WTC11 (cell line): ENCODE results near the gene GH1. TPM values are rescaled to one million over a fixed set of nuclear protein-coding genes. Genes with fewer than 3 reads are reported as not detected.
"Not testable (repeated sequence)": the region's sequence is repeated elsewhere in the genome, so short reads cannot be mapped to it uniquely, and the experiment has no call there.

Experiments used
- ATAC-seq: fragments of 200-7000 bp; cut with Tn5 transposase; 2 replicates; pipeline ENCODE4 v1.10.0; 2021; ENCODE audit warnings: mild to moderate bottlenecking, moderate library complexity
- CTCF ChIA-PET: fragments of 300-600 bp; sonication (Branson Sonifier 250); formaldehyde crosslinking; loops from one replicate; lab custom pipeline; 2021; ENCODE audit warnings: antibody characterized with exemption; lab: Charles Lee
- POLR2A ChIA-PET: fragments of 350-600 bp; sonication (Branson Sonifier 250); formaldehyde crosslinking; loops from one replicate; lab custom pipeline; 2021; ENCODE audit warnings: antibody characterized with exemption; lab: Charles Lee
- DNase-seq: peaks from one replicate; pipeline ENCODE4 v3.0.0; 2021; ENCODE audit warnings: low spot score
- H3K27ac Mint-ChIP-seq: 2 replicates; pipeline ENCODE4 v1.8.0; 2021; ENCODE audit warnings: mixed read lengths
- H3K27me3 Mint-ChIP-seq: 2 replicates; pipeline ENCODE4 v1.8.0; 2021; ENCODE audit warnings: low read depth, mild to moderate bottlenecking, moderate library complexity, mixed read lengths
- H3K36me3 Mint-ChIP-seq: 2 replicates; pipeline ENCODE4 v1.8.0; 2021; ENCODE audit warnings: mixed read lengths
- H3K4me1 Mint-ChIP-seq: 2 replicates; pipeline ENCODE4 v1.8.0; 2022; ENCODE audit warnings: mixed read lengths
- H3K4me3 Mint-ChIP-seq: 2 replicates; pipeline ENCODE4 v1.8.0; 2021; ENCODE audit warnings: mild to moderate bottlenecking, moderate library complexity, mixed read lengths
- H3K9me3 Mint-ChIP-seq: 2 replicates; pipeline ENCODE4 v1.8.0; 2021; ENCODE audit warnings: mixed read lengths
- ATF2 ChIP-seq: sonication (generic); formaldehyde crosslinking; IDR thresholded peaks from 2 replicates; pipeline ENCODE4 v1.8.1; 2022; ENCODE audit warnings: low read depth, missing genetic modification reagents, borderline replicate concordance
- E2F1 ChIP-seq: sonication (generic); formaldehyde crosslinking; IDR thresholded peaks from 2 replicates; pipeline ENCODE4 v1.8.0; 2022; ENCODE audit warnings: mild to moderate bottlenecking, missing genetic modification reagents
- ERG ChIP-seq: fragments of 250-450 bp; sonication (Bioruptor Pico); IDR thresholded peaks from 2 replicates; pipeline ENCODE4 v1.8.0; 2021; ENCODE audit warnings: mild to moderate bottlenecking
- IRF1 ChIP-seq: sonication (generic); formaldehyde crosslinking; IDR thresholded peaks from 2 replicates; pipeline ENCODE4 v1.8.0; 2023; ENCODE audit warnings: missing genetic modification reagents
- NFE2L1 ChIP-seq: sonication (generic); formaldehyde crosslinking; IDR thresholded peaks from 2 replicates; pipeline ENCODE4 v1.8.1; 2023; ENCODE audit warnings: missing genetic modification reagents
- NFYB ChIP-seq: sonication (generic); formaldehyde crosslinking; conservative IDR thresholded peaks from 2 replicates; pipeline ENCODE4 v1.8.0; 2022; ENCODE audit warnings: low read depth, missing genetic modification reagents
- NR3C1 ChIP-seq: sonication (generic); formaldehyde crosslinking; conservative IDR thresholded peaks from 2 replicates; pipeline ENCODE4 v1.8.1; 2023; ENCODE audit warnings: low read depth, mild to moderate bottlenecking, missing genetic modification reagents
- PRRX2 ChIP-seq: fragments of 250-450 bp; sonication (Bioruptor Pico); IDR thresholded peaks from 2 replicates; pipeline ENCODE4 v1.8.0; 2021; ENCODE audit warnings: mild to moderate bottlenecking
- RELA ChIP-seq: sonication (generic); formaldehyde crosslinking; IDR thresholded peaks from 2 replicates; pipeline ENCODE4 v1.8.1; 2022; ENCODE audit warnings: missing genetic modification reagents, mild to moderate bottlenecking, borderline replicate concordance
- SP1 ChIP-seq: sonication (generic); formaldehyde crosslinking; conservative IDR thresholded peaks from 2 replicates; pipeline ENCODE4 v1.8.1; 2022; ENCODE audit warnings: missing genetic modification reagents
- TP53 ChIP-seq: sonication (generic); formaldehyde crosslinking; IDR thresholded peaks from 2 replicates; pipeline ENCODE4 v1.8.1; 2023; ENCODE audit warnings: mild to moderate bottlenecking, missing genetic modification reagents
- ZBTB21 ChIP-seq: sonication (generic); formaldehyde crosslinking; IDR thresholded peaks from 2 replicates; pipeline ENCODE4 v1.8.1; 2023; ENCODE audit warnings: mild to moderate bottlenecking, missing genetic modification reagents, borderline replicate concordance
- ZNF121 ChIP-seq: sonication (generic); formaldehyde crosslinking; IDR thresholded peaks from 2 replicates; pipeline ENCODE4 v1.8.0; 2023; ENCODE audit warnings: missing genetic modification reagents
- ZNF425 ChIP-seq: fragments of 250-450 bp; sonication (Bioruptor Pico); conservative IDR thresholded peaks from 2 replicates; pipeline ENCODE4 v1.9.0; 2021; ENCODE audit warnings: mild to moderate bottlenecking
- ZNF512 ChIP-seq: sonication (generic); formaldehyde crosslinking; IDR thresholded peaks from 2 replicates; pipeline ENCODE4 v1.8.1; 2022; ENCODE audit warnings: missing genetic modification reagents, borderline replicate concordance
- ZSCAN18 ChIP-seq: fragments of 250-450 bp; sonication (Bioruptor Pico); IDR thresholded peaks from 2 replicates; pipeline ENCODE4 v2.1.2; 2022; ENCODE audit warnings: mild to moderate bottlenecking, moderate library complexity
- total RNA-seq: library from RNA; stranded (reverse); gene quantifications from 3 replicates; pipeline ENCODE4 v1.2.3, GENCODE V29; 2021

Gene GH1
- total RNA-seq, 1 experiment from 2014 or later, result not detected

- Mint-ChIP-seq H3K27ac (no peak overlapping the region), H3K9me3 (no peaks in the 10 kb centered on the region), H3K4me3 (no peak overlapping the region), H3K27me3 (peaks cover 3% of the 10 kb centered on the region; the same call in 1 of the 2 replicates), H3K36me3 (no peaks in the 10 kb centered on the region), H3K4me1 (peaks cover 16% of the 10 kb centered on the region)
- CTCF ChIA-PET, result no interaction called here
- TF ChIP-seq ZNF425 (CRISPR knock-in tag), result no peak
- no peak for TF ChIP-seq ZNF512 (CRISPR knock-in tag)
- TF ChIP-seq ZSCAN18, result no peak
- no peak for TF ChIP-seq ATF2 (CRISPR knock-in tag)
- TF ChIP-seq NFE2L1 (CRISPR knock-in tag), result no peak
- TF ChIP-seq E2F1 (CRISPR knock-in tag), result no peak
- TF ChIP-seq SP1, result no peak
- TF ChIP-seq TP53 (CRISPR knock-in tag), result no peak
- TF ChIP-seq PRRX2 (CRISPR knock-in tag), result no peak
- no peak for TF ChIP-seq RELA (CRISPR knock-in tag)
- no peak for TF ChIP-seq ZNF121 (CRISPR knock-in tag)
- TF ChIP-seq NFYB, result no peak
- TF ChIP-seq ZBTB21 (CRISPR knock-in tag), result no peak
- no peak for TF ChIP-seq ERG
- TF ChIP-seq IRF1 (CRISPR knock-in tag), result no peak
- TF ChIP-seq NR3C1 (CRISPR knock-in tag), result no peak
- DNase-seq (peak; percentile 3), ATAC-seq (no peak)
- POLR2A ChIA-PET, result no interaction called here
Measured at GRCh38 chr17:63916566-63917185, 2.0 kb downstream of the GH1 start.

GRCh38 chr17:63915753-63916152 lies 2.9 kb downstream of the GH1 start:
- POLR2A ChIA-PET, H3K9me3 Mint-ChIP-seq, H3K4me3 Mint-ChIP-seq, H3K27ac Mint-ChIP-seq, H3K36me3 Mint-ChIP-seq, H3K27me3 Mint-ChIP-seq, ATAC-seq, DNase-seq: not testable (repeated sequence)
- CTCF ChIA-PET, result interaction anchor here (1.2 kb wide), 1 partner anchor 101 kb away, joined by 3 read pairs; no protein-coding TSS in a partner anchor
- H3K4me1 Mint-ChIP-seq, result peaks cover 21% of the 10 kb centered on the region
